Aorta (tissue), 5 donors: Measurements from ENCODE around the gene GCNT2. TPM values are rescaled to one million over a fixed set of nuclear protein-coding genes. Genes with fewer than 3 reads are reported as not detected.
"Not testable (repeated sequence)": the region's sequence is repeated elsewhere in the genome, so short reads cannot be mapped to it uniquely, and the experiment has no call there.

Source experiments
- ATAC-seq: fragments of 200-7000 bp; cut with Tn5 transposase; one replicate; pipeline ENCODE4 v1.9.1; 2022; ENCODE audit warnings: moderate library complexity; ENCODE audit not compliant: low FRiP score
- DNase-seq, 2 donors: peaks; one replicate each; pipeline ENCODE4 v3.0.0-alpha.2; 2020
- H3K27ac ChIP-seq, 2 donors: one replicate each; pipeline ENCODE4 v1.5.1; 2013; ENCODE audit warnings: low read length in 2 of 2, mild to moderate bottlenecking in 2 of 2, moderate library complexity in 2 of 2, control low read depth in 1 of 2, inconsistent platforms in 1 of 2, low read depth in 1 of 2
- H3K27me3 ChIP-seq, 2 donors: one replicate each; pipeline ENCODE4 v1.6.1; 2013; ENCODE audit warnings: control low read depth in 1 of 2, low read length in 1 of 2, mild to moderate bottlenecking in 1 of 2, moderate library complexity in 1 of 2; ENCODE audit not compliant: insufficient read depth in 2 of 2, control insufficient read depth in 1 of 2
- H3K36me3 ChIP-seq, 2 donors: one replicate each; pipeline ENCODE4 v1.6.1; 2013; ENCODE audit warnings: control low read depth in 1 of 2, low read length in 1 of 2, mild to moderate bottlenecking in 1 of 2; ENCODE audit not compliant: insufficient read depth in 2 of 2, control insufficient read depth in 1 of 2
- H3K4me1 ChIP-seq, 2 donors: one replicate each; pipeline ENCODE4 v1.6.1; 2013; ENCODE audit warnings: low read length in 2 of 2, control low read depth in 1 of 2, mild to moderate bottlenecking in 1 of 2, moderate library complexity in 1 of 2; ENCODE audit not compliant: insufficient read depth in 2 of 2, control insufficient read depth in 1 of 2
- H3K4me3 ChIP-seq, 2 donors: one replicate each; pipeline ENCODE4 v1.5.1; 2013; ENCODE audit warnings: low read length in 2 of 2, control low read depth in 1 of 2, mild to moderate bottlenecking in 1 of 2
- H3K9me3 ChIP-seq: one replicate; pipeline ENCODE4 v1.6.1; 2013; ENCODE audit warnings: mild to moderate bottlenecking, low read length; ENCODE audit not compliant: control insufficient read depth
- WGBS, 2 donors: extraction: QIAGEN DNeasy Blood & Tissue Kit; methylation state at CpG; one replicate each; pipeline ENCODE4 v1.1.7; 2013; 5-methylcytosine and 5-hydroxymethylcytosine counted together
- intact Hi-C, 2 donors: fragments of 100-400 bp; cut with DNase I; formaldehyde crosslinking; loops; one replicate each; pipeline versions ENCODE4 v1.14.2 to v1.15.0; 2022
- polyA plus RNA-seq, 2 donors: library from polyadenylated mRNA; stranded (reverse); fragments of 200-250 nt; gene quantifications; one replicate each; pipeline ENCODE4 v1.2.3, GENCODE V29; 2013
- total RNA-seq, 2 donors: library from RNA; stranded (reverse); fragmentation: NEBNext Ultra II Directional; extraction: Animal tissue kit (Norgen Biotek cat#: 25700); gene quantifications; one replicate each; pipeline ENCODE4 v1.2.1, GENCODE V29; 2021
- donor health status: healthy with polysubstance abuse.
- donor health status: Bipolar disorder and iron deficiency.
- donor health status: DM: no; HTN: no; CAD: no.
- donor health status: DM: no; HTN: no; CAD: no.
- donor health status: DM: yes; HTN: yes; CAD: no.

Gene GCNT2
- total and polyA plus RNA-seq, 4 donors = 3.4 to 18.6 (median 9.2) TPM

GRCh38 chr6:10655508-10656055, 134.4 kb downstream of the GCNT2 start:
- no peak for ATAC-seq
- DNase-seq = no peak
- H3K27ac ChIP-seq = no peak overlapping the region
- H3K36me3 ChIP-seq = no peaks in the 10 kb centered on the region
- H3K9me3 ChIP-seq = no peaks in the 10 kb centered on the region
- no peak overlapping the region for H3K4me3 ChIP-seq
- intact Hi-C loops = no loop called here
- H3K4me1 ChIP-seq = no peaks in the 10 kb centered on the region
- H3K27me3 ChIP-seq = no peaks in the 10 kb centered on the region
- WGBS, 2 donors = 47 to 48% methylated on average over 12 of the region's 12 CpGs

DNA sequence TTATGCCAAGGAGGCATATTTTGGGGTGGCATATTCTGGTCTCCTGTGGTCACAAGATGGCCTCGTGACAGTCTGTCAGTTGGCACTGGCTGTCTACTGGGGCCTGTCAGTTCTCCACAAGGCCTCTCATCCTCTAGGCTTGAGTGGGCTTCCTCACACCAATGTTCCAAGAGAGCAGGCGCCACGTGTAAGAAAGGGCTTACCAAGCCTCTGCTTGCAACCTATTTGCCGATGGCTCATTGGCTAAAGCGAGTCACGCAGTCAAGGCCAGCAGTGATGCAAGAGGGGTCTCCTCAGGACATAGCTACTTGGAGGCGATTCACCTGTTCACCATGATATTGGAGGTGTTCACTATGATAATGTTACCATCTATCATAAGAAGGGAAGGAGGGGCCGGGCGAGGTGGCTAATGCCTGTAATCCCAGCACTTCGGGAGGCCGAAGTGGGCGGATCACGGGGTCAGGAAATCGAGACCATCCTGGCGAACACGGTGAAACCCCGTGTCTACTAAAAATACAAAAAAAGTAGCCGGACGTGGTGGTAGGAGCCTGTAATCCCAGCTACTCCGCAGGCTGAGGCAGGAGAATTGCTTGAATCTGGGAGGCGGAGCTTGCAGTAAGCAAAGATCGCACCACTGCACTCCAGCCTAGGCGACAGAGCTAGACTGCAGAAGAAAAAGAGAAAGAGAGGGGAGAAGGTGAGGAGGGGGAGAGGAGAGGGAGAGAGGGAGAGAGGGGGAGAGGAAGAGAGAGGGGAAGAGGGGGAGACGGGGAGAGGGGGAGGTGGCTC, 138.0 kb downstream of the GCNT2 start:
- Histone ChIP-seq H3K36me3 (no peaks in the 10 kb centered on the region), H3K27ac (no peak overlapping the region), H3K27me3 (no peaks in the 10 kb centered on the region), H3K9me3 (no peaks in the 10 kb centered on the region), H3K4me1 (no peaks in the 10 kb centered on the region), H3K4me3 (no peak overlapping the region)
- intact Hi-C loops = no loop called here
- 80 to 83% methylated on average over 24 of the region's 24 CpGs for WGBS, 2 donors
- DNase-seq (no peak), ATAC-seq (no peak)

- H3K4me1 ChIP-seq = no peaks in the 10 kb centered on the region
- H3K36me3 ChIP-seq = no peaks in the 10 kb centered on the region
- no peak overlapping the region for H3K4me3 ChIP-seq
- H3K9me3 ChIP-seq = no peaks in the 10 kb centered on the region
- ATAC-seq (no peak), DNase-seq (no peak)
- no peak overlapping the region for H3K27ac ChIP-seq
- H3K27me3 ChIP-seq = no peaks in the 10 kb centered on the region
- WGBS, 2 donors = 67 to 74% methylated on average over 44 to 48 of the region's 48 CpGs
- intact Hi-C loops = no loop called here
Measured at GRCh38 chr6:10659699-10660348, 138.7 kb downstream of the GCNT2 start.

GRCh38 chr6:10660431-10661191, 139.5 kb downstream of the GCNT2 start:
- ATAC-seq, H3K4me3 ChIP-seq, intact Hi-C loops, DNase-seq, H3K4me1 ChIP-seq, H3K9me3 ChIP-seq, H3K36me3 ChIP-seq, H3K27me3 ChIP-seq, H3K27ac ChIP-seq: not testable (repeated sequence)
- WGBS, 2 donors = 87 to 92% methylated on average over 11 of the region's 11 CpGs

DNA sequence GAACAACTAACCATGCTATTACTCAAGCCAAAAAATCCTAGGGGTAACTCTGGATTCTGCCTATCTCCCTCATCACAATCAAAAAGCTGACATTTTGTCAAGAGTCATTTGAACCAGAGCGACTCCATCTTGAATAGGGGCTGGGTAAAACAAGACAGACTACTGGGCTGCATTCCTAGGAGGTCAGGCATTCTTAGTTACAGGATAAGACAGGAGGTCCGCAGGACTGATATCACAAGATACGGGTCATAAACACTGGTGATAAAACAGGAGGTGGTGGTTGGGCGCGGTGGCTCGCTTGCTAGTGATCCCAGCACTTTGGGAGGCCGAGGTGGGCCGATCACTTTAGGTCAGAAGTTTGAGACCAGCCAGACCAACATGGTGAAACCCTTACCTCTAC, 141.1 kb downstream of the GCNT2 start:
- 86 to 89% methylated on average over 8 of the region's 8 CpGs for whole genome bisulfite sequencing, 2 donors

GRCh38 chr6:10662742-10663141, 141.6 kb downstream of the GCNT2 start:
- no peaks in the 10 kb centered on the region for H3K27me3 ChIP-seq
- no peaks in the 10 kb centered on the region for H3K9me3 ChIP-seq
- WGBS, 2 donors = 79 to 83% methylated on average over 2 of the region's 2 CpGs
- DNase-seq (no peak), ATAC-seq (no peak)
- H3K27ac ChIP-seq = no peak overlapping the region
- no peaks in the 10 kb centered on the region for H3K4me1 ChIP-seq
- intact Hi-C loops = no loop called here
- no peaks in the 10 kb centered on the region for H3K36me3 ChIP-seq
- no peak overlapping the region for H3K4me3 ChIP-seq

More for the DNA sequence above, 141.1 kb downstream of the GCNT2 start:
- DNase-seq (no peak), ATAC-seq (no peak)
- intact Hi-C loops = no loop called here
- Histone ChIP-seq H3K36me3 (no peaks in the 10 kb centered on the region), H3K9me3 (no peaks in the 10 kb centered on the region), H3K27ac (no peak overlapping the region), H3K27me3 (no peaks in the 10 kb centered on the region), H3K4me3 (no peak overlapping the region), H3K4me1 (no peaks in the 10 kb centered on the region)

DNA sequence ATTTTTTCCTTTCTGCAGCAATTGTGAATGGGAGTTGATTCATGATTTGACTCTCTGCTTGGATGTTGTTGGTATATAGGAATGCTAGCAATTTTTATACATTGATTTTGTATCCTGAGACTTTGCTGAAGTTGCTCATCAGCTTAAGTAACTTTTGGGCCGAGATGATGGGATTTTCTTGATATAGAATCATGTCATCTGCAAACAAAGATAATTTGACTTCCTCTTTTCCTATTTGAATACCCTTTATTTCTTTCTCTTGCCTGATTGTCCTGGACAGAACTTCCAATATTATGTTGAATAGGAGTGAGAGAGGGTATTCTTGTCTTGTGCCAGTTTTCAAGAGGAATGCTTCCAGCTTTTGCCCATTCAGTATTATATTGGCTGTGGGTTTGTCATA, 144.4 kb downstream of the GCNT2 start:
- not testable (repeated sequence) for DNase-seq, H3K4me3 ChIP-seq
- 57 to 78% methylated on average over 1 of the region's 1 CpG for WGBS, 2 donors

GRCh38 chr6:10668126-10668917, 147.2 kb downstream of the GCNT2 start:
- ATAC-seq (no peak), DNase-seq (no peak)
- H3K4me3 ChIP-seq = no peak overlapping the region
- H3K27ac ChIP-seq = no peak overlapping the region
- intact Hi-C loops = no loop called here
- no peaks in the 10 kb centered on the region for H3K4me1 ChIP-seq
- no peaks in the 10 kb centered on the region for H3K27me3 ChIP-seq
- 82 to 85% methylated on average over 6 of the region's 6 CpGs for WGBS, 2 donors
- no peaks in the 10 kb centered on the region for H3K36me3 ChIP-seq
- no peaks in the 10 kb centered on the region for H3K9me3 ChIP-seq

More for the DNA sequence above, 144.4 kb downstream of the GCNT2 start:
- H3K27me3 ChIP-seq, H3K4me1 ChIP-seq, H3K27ac ChIP-seq, ATAC-seq, H3K9me3 ChIP-seq, H3K36me3 ChIP-seq, intact Hi-C loops: not testable (repeated sequence)
